GM23338 (cell line): ENCODE data around the gene SAMD10. TPM values are rescaled to one million over a fixed set of nuclear protein-coding genes. Genes with fewer than 3 reads are reported as not detected.
A peak's percentile ranks its signal among the peaks of the same experiment; 100 is the strongest.

Source experiments
- ATAC-seq: fragments of 200-7000 bp; cut with Tn5 transposase; 3 replicates; pipeline ENCODE4 v1.9.1; 2020
- DNase-seq: peaks from one replicate; pipeline ENCODE4 v3.0.0-alpha.2; 2015; ENCODE audit warnings: low spot score
- H2AFZ ChIP-seq: fragments of 200-600 bp; sonication (generic); 2 replicates; pipeline ENCODE4 v1.8.0; 2016; ENCODE audit warnings: antibody characterized with exemption, mild to moderate bottlenecking, moderate library complexity
- H3F3A ChIP-seq: fragments of 200-600 bp; sonication (generic); replicated peaks from 2 replicates; pipeline ENCODE4 v1.8.0; 2017; ENCODE audit warnings: antibody characterized with exemption, mixed run types, low read depth
- H3K27ac ChIP-seq: fragments of 200-600 bp; sonication (generic); 2 replicates; pipeline ENCODE4 v1.6.1; 2016; ENCODE audit warnings: low read depth
- H3K27me3 ChIP-seq: fragments of 200-600 bp; sonication (generic); 2 replicates; pipeline ENCODE4 v1.8.0; 2016; ENCODE audit warnings: mild to moderate bottlenecking, mixed run types, moderate library complexity; ENCODE audit not compliant: insufficient read depth
- H3K36me3 ChIP-seq: fragments of 200-600 bp; sonication (generic); 2 replicates; pipeline ENCODE4 v1.8.0; 2016; ENCODE audit warnings: mild to moderate bottlenecking; ENCODE audit not compliant: insufficient read depth
- H3K4me1 ChIP-seq: fragments of 200-600 bp; sonication (generic); 2 replicates; pipeline ENCODE4 v1.8.0; 2016; ENCODE audit warnings: mild to moderate bottlenecking, moderate library complexity; ENCODE audit not compliant: insufficient read depth
- H3K4me2 ChIP-seq: fragments of 200-600 bp; sonication (generic); 2 replicates; pipeline ENCODE4 v1.7.1; 2017; ENCODE audit warnings: mixed run types
- H3K4me3 ChIP-seq: fragments of 200-600 bp; sonication (generic); 2 replicates; pipeline ENCODE4 v1.6.1; 2016; ENCODE audit warnings: mixed run types
- H3K79me2 ChIP-seq: fragments of 200-600 bp; sonication (generic); replicated peaks from 2 replicates; pipeline ENCODE4 v1.8.0; 2017; ENCODE audit warnings: mild to moderate bottlenecking; ENCODE audit not compliant: insufficient read depth
- H3K9me2 ChIP-seq: fragments of 200-600 bp; sonication (generic); 2 replicates; pipeline ENCODE4 v1.8.0; 2017; ENCODE audit not compliant: insufficient read depth
- H4K20me1 ChIP-seq: fragments of 200-600 bp; sonication (generic); replicated peaks from 2 replicates; pipeline ENCODE4 v1.8.0; 2017; ENCODE audit warnings: mild to moderate bottlenecking; ENCODE audit not compliant: insufficient read depth
- H3K27ac Mint-ChIP-seq: 2 replicates; pipeline ENCODE4 v1.8.0; 2020; ENCODE audit warnings: inconsistent platforms, mild to moderate bottlenecking, moderate library complexity, mixed read lengths
- H3K27me3 Mint-ChIP-seq: 3 replicates; pipeline ENCODE4 v1.8.0; 2022; ENCODE audit warnings: low read depth, mild to moderate bottlenecking, moderate library complexity, mixed read lengths, inconsistent platforms; ENCODE audit not compliant: insufficient read depth, poor library complexity
- H3K36me3 Mint-ChIP-seq: 3 replicates; pipeline ENCODE4 v1.8.0; 2021; ENCODE audit warnings: low read depth, mild to moderate bottlenecking, inconsistent platforms, moderate library complexity, mixed read lengths
- H3K4me1 Mint-ChIP-seq: 3 replicates; pipeline ENCODE4 v1.8.0; 2020; ENCODE audit warnings: mild to moderate bottlenecking, inconsistent platforms, mixed read lengths
- H3K4me3 Mint-ChIP-seq: 3 replicates; pipeline ENCODE4 v1.8.0; 2021; ENCODE audit warnings: moderate library complexity, mild to moderate bottlenecking, inconsistent platforms, mixed read lengths
- H3K9me3 Mint-ChIP-seq: 3 replicates; pipeline ENCODE4 v1.8.0; 2020; ENCODE audit warnings: moderate library complexity, mild to moderate bottlenecking, inconsistent platforms, mixed read lengths
- CREB1 ChIP-seq: fragments of 250-450 bp; sonication (Bioruptor Pico); IDR thresholded peaks from 2 replicates; pipeline ENCODE4 v1.5.0; 2020; ENCODE audit warnings: low read depth, mild to moderate bottlenecking, moderate library complexity
- ETS1 ChIP-seq: IDR thresholded peaks from 2 replicates; pipeline ENCODE4 v1.6.1; 2016; ENCODE audit warnings: antibody characterized with exemption
- POLR2AphosphoS5 ChIP-seq: IDR thresholded peaks from 2 replicates; pipeline ENCODE4 v1.6.1; 2016; ENCODE audit warnings: antibody characterized with exemption, low read depth
- REST ChIP-seq: IDR thresholded peaks from one replicate; pipeline ENCODE4 v1.6.1; 2018; ENCODE audit warnings: antibody characterized with exemption; ENCODE audit not compliant: unreplicated experiment
- ZNF114 ChIP-seq: fragments of 250-450 bp; sonication (Bioruptor Pico); IDR thresholded peaks from 2 replicates; pipeline ENCODE4 v1.5.0; 2020; ENCODE audit warnings: mild to moderate bottlenecking, moderate library complexity
- polyA plus RNA-seq: library from polyadenylated mRNA; unstranded; fragments of >200 nt; fragmentation: Nextera tagmentation; extraction: Ambion mirVana; gene quantifications from 2 replicates; pipeline ENCODE4 v1.2.1, GENCODE V29; 2016
- total RNA-seq: library from RNA; depleted of rRNA; stranded (reverse); fragments of >200 nt; shearing (Covaris generic); gene quantifications from 2 replicates; pipeline ENCODE4 v1.2.3, GENCODE V29; 2014

The SAMD10 gene
- total and polyA plus RNA-seq, 2 experiments from 2014 or later: 2.1 to 7.3 TPM

GRCh38 chr20:63941282-63942081 lies 38.0 kb downstream of the SAMD10 start:
- Histone ChIP-seq H3K4me2 (peak overlapping the region; percentile 93), H3K36me3 (no peaks in the 10 kb centered on the region), H3K4me3 (peak overlapping the region; percentile 92), H3K4me1 (peaks cover 10% of the 10 kb centered on the region; the same call in 1 of the 2 replicates), H3K79me2 (peaks cover under 1% of the 10 kb centered on the region; the same call in 1 of the 2 replicates), H3K27ac (peak overlapping the region; percentile 87), H3K9me2 (no peaks in the 10 kb centered on the region), H3F3A (peaks cover 39% of the 10 kb centered on the region), H3K27me3 (no peaks in the 10 kb centered on the region), H4K20me1 (peaks cover under 1% of the 10 kb centered on the region), H2AFZ (no peak overlapping the region)
- H3K4me1 Mint-ChIP-seq: peaks cover 7% of the 10 kb centered on the region; the same call in 2 of the 3 replicates
- ATAC-seq (peak; percentile 51), DNase-seq (peak; percentile 98)
- TF ChIP-seq ETS1: no peak
- TF ChIP-seq POLR2AphosphoS5: peak; percentile 6; the same call in 1 of the 2 replicates
- H3K27me3 Mint-ChIP-seq: peaks cover 19% of the 10 kb centered on the region
- H3K4me3 Mint-ChIP-seq: peak overlapping the region; percentile 85
- H3K36me3 Mint-ChIP-seq: peaks cover 18% of the 10 kb centered on the region
- peak overlapping the region; percentile 86 for H3K27ac Mint-ChIP-seq
- H3K9me3 Mint-ChIP-seq: no peaks in the 10 kb centered on the region

GRCh38 chr20:63940472-63941266 lies 38.8 kb downstream of the SAMD10 start:
- no peaks in the 10 kb centered on the region for H3K9me3 Mint-ChIP-seq
- H3K9me2 ChIP-seq: no peaks in the 10 kb centered on the region
- H3K4me1 ChIP-seq: peaks cover 10% of the 10 kb centered on the region; the same call in 1 of the 2 replicates
- no peaks in the 10 kb centered on the region for H3K36me3 ChIP-seq
- peak overlapping the region; percentile 92 for H3K4me3 ChIP-seq
- H3K36me3 Mint-ChIP-seq: peaks cover 20% of the 10 kb centered on the region
- peaks cover 19% of the 10 kb centered on the region for H3K27me3 Mint-ChIP-seq
- peak overlapping the region; percentile 85 for H3K4me3 Mint-ChIP-seq
- peak; percentile 71 for DNase-seq
- H3K4me2 ChIP-seq: peak overlapping the region; percentile 93
- peak overlapping the region; percentile 88 for H3K27ac Mint-ChIP-seq
- H3K27ac ChIP-seq: peak overlapping the region; percentile 87
- H3K4me1 Mint-ChIP-seq: peaks cover 7% of the 10 kb centered on the region; the same call in 2 of the 3 replicates
- no peaks in the 10 kb centered on the region for H4K20me1 ChIP-seq
- peak; percentile 16 for ATAC-seq
- no peaks in the 10 kb centered on the region for H3K27me3 ChIP-seq
- no peak overlapping the region for H2AFZ ChIP-seq
- peaks cover 41% of the 10 kb centered on the region for H3F3A ChIP-seq
- H3K79me2 ChIP-seq: no peaks in the 10 kb centered on the region
- TF ChIP-seq CREB1 (CRISPR knock-in tag): peak; percentile 3; the same call in 1 of the 2 replicates
- TF ChIP-seq POLR2AphosphoS5: peak; percentile 56; the same call in 1 of the 2 replicates
- TF ChIP-seq REST: peak; percentile 8
- no peak for TF ChIP-seq ZNF114 (CRISPR knock-in tag)
